ENCODE results near the gene INF2.

GRCh38 chr14:104723651-104724406, 34.4 kb downstream of the INF2 start, which contains the start of gene ADSS1:
- TF ChIP-seq CTCF (IDR thresholded peaks at IDR 0.05; ENCODE audit: extremely low read depth in 1 of 2, insufficient read depth in 1 of 2, low read depth in 1 of 2, low read length in 2 of 2) (peak; percentile 93 to 97), POLR2A (IDR thresholded peaks at IDR 0.05; ENCODE audit: low read depth, low read length) (peak; percentile 67), EZH2 (IDR thresholded peaks at IDR 0.05; ENCODE audit: borderline replicate concordance, low read depth, low read length, severe bottlenecking) (no peak), GATA2 (IDR thresholded peaks at IDR 0.05; ENCODE audit: insufficient read depth, insufficient read length, low read depth, low read length) (no peak)

Data from endothelial cell of umbilical vein (primary cell).